ENCODE results near the gene EFNA5.

The EFNA5 gene

DNA sequence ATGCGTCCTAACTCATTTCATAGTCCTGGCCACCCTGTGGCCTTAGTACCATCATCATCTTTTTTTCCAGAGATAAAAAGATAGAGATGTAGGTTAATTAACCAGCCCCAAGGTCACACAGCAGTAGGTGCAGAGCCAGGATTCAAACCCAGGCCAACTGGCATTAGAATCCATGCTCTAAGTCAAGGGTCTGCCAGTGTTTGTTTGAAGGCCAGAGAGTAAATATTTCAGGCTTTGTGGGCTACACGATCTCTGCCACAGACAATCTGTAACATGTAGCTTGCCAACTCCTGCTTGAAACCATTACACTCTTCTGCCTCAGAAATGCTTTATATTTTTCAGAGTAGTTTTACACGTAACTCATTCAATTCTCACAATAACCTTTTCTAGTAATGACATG, 119.6 kb downstream of the EFNA5 start:
- Histone ChIP-seq H3K9ac (ENCODE audit: low read length) (no peak overlapping the region), H3K4me1 (ENCODE audit: control insufficient read depth, low read depth, low read length) (peaks cover 11% of the 10 kb centered on the region), H3K9me3 (ENCODE audit: control insufficient read depth, low read depth, low read length) (no peaks in the 10 kb centered on the region), H3K36me3 (ENCODE audit: control insufficient read depth, low read depth, low read length) (no peaks in the 10 kb centered on the region), H3K4me3 (ENCODE audit: low read length) (no peak overlapping the region), H3K27ac (ENCODE audit: low read length) (no peak overlapping the region), H3K27me3 (ENCODE audit: control insufficient read depth, insufficient read depth, low read length) (no peaks in the 10 kb centered on the region)

DNA sequence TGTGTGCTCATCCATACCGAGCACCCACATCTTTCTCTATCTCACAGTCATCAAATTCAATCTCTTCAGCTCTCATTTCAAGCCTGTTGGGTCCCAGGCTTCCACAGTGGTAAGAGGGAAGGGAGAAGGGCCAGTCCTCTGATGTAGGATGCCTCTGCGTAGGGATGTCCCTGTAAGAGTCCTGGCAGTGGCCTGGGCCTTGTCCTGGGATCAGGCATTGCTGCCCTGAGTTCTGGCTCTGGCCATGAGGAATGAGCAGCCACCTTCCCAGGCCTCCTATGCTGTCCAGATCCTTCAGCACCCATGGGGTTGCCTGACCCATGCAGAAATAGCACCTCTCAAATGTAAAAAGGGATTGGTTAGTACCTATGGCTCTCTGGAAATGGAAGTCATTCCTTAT, 121.2 kb downstream of the EFNA5 start:
- Histone ChIP-seq H3K36me3 (ENCODE audit: control insufficient read depth, low read depth, low read length) (no peaks in the 10 kb centered on the region), H3K27me3 (ENCODE audit: control insufficient read depth, insufficient read depth, low read length) (no peaks in the 10 kb centered on the region), H3K4me1 (ENCODE audit: control insufficient read depth, low read depth, low read length) (peaks cover 11% of the 10 kb centered on the region), H3K9ac (ENCODE audit: low read length) (no peak overlapping the region), H3K9me3 (ENCODE audit: control insufficient read depth, low read depth, low read length) (no peaks in the 10 kb centered on the region), H3K27ac (ENCODE audit: low read length) (no peak overlapping the region), H3K4me3 (ENCODE audit: low read length) (no peak overlapping the region)

DNA sequence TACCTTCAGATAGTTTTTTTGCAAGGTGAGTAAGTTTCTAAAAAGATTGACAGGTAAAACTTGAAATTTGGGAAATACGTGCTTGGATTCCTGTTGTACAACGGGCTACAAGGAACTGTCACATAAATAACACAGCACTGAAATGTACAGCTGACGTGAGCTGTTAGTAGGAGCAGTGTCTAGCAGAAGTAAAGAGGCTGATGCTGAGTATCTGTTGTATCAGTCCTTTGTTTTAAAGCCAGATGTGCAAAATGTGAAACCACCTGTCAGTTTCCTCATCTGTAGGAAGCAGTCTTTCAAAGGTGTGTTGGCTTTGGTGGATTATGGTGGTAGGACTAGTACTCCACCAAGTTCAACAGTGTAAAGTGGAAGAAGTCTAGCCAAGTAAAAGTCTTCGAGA, 122.3 kb downstream of the EFNA5 start:
- H3K4me1 ChIP-seq (ENCODE audit: control insufficient read depth, low read depth, low read length) = peaks cover 19% of the 10 kb centered on the region
- no peaks in the 10 kb centered on the region for H3K36me3 ChIP-seq (ENCODE audit: control insufficient read depth, low read depth, low read length)
- H3K27me3 ChIP-seq (ENCODE audit: control insufficient read depth, insufficient read depth, low read length) = no peaks in the 10 kb centered on the region
- H3K4me3 ChIP-seq (ENCODE audit: low read length) = no peak overlapping the region
- H3K9ac ChIP-seq (ENCODE audit: low read length) = no peak overlapping the region
- no peak overlapping the region for H3K27ac ChIP-seq (ENCODE audit: low read length)
- no peaks in the 10 kb centered on the region for H3K9me3 ChIP-seq (ENCODE audit: control insufficient read depth, low read depth, low read length)

DNA sequence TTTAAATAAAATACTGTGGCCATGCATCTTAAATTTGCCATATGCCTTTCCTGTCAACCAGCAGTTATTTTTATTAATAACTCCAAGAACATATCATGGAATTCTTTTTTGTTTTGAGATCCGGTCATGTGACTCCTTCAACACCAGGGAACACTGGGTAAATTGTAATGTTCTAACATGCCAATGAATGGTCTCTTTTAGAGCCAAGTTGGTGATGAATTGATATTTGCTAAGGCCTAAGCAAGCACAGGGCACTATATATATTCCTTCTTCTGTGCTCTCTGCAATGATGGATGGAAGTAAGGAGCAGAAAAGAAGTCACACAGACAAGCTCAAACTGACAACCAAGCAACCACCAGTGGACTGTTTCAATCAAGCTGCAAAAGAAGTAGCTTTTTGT, 124.0 kb downstream of the EFNA5 start:
- Histone ChIP-seq H3K9me3 (ENCODE audit: control insufficient read depth, low read depth, low read length) (no peaks in the 10 kb centered on the region), H3K4me3 (ENCODE audit: low read length) (no peak overlapping the region), H3K4me1 (ENCODE audit: control insufficient read depth, low read depth, low read length) (peaks cover 21% of the 10 kb centered on the region), H3K27ac (ENCODE audit: low read length) (no peak overlapping the region), H3K27me3 (ENCODE audit: control insufficient read depth, insufficient read depth, low read length) (no peaks in the 10 kb centered on the region), H3K36me3 (ENCODE audit: control insufficient read depth, low read depth, low read length) (no peaks in the 10 kb centered on the region), H3K9ac (ENCODE audit: low read length) (no peak overlapping the region)

DNA sequence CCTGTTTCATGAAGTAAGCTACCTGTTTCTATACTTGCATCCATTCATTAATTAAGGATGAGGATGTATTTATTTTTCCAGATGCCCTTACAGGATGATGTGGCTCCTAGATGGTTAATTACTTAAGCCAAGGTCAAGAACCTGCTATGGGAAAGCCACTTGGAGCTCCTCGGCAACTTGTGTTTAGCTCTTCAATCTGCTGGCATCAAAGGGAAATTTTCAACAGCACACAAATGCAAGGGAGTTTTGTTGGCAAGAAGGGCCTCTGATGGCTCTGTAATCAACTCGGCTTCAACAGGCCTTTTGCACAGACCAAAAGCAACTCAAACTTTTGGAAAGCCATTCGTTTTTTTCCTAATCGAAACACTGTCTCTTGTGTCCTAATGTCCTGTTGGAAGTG, 125.3 kb downstream of the EFNA5 start:
- Histone ChIP-seq H3K4me1 (ENCODE audit: control insufficient read depth, low read depth, low read length) (peaks cover 21% of the 10 kb centered on the region), H3K9me3 (ENCODE audit: control insufficient read depth, low read depth, low read length) (no peaks in the 10 kb centered on the region), H3K27ac (ENCODE audit: low read length) (no peak overlapping the region), H3K36me3 (ENCODE audit: control insufficient read depth, low read depth, low read length) (no peaks in the 10 kb centered on the region), H3K27me3 (ENCODE audit: control insufficient read depth, insufficient read depth, low read length) (no peaks in the 10 kb centered on the region), H3K4me3 (ENCODE audit: low read length) (no peak overlapping the region), H3K9ac (ENCODE audit: low read length) (no peak overlapping the region)

DNA sequence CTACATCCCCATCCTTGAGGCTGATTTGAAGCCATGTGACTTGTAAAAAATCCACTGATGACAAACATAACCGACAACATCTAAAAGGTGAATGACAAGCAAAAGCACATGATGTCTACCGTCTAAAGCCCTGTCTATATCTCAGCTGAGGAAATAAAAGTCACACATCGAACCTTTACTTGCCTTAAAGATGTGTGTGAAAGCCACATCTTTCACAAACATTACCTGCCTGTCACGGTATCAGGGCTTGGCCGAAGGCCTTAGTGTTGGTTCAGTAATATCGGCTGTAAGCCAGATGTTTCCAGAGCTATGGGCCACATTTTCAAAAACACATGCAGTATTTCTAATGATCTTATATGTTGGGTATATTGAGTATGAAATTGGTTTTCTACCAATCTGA, 125.8 kb downstream of the EFNA5 start:
- no peak overlapping the region for H3K4me3 ChIP-seq (ENCODE audit: low read length)
- H3K9me3 ChIP-seq (ENCODE audit: control insufficient read depth, low read depth, low read length) = no peaks in the 10 kb centered on the region
- H3K27me3 ChIP-seq (ENCODE audit: control insufficient read depth, insufficient read depth, low read length) = no peaks in the 10 kb centered on the region
- no peak overlapping the region for H3K9ac ChIP-seq (ENCODE audit: low read length)
- peaks cover 21% of the 10 kb centered on the region for H3K4me1 ChIP-seq (ENCODE audit: control insufficient read depth, low read depth, low read length)
- no peak overlapping the region for H3K27ac ChIP-seq (ENCODE audit: low read length)
- H3K36me3 ChIP-seq (ENCODE audit: control insufficient read depth, low read depth, low read length) = no peaks in the 10 kb centered on the region

DNA sequence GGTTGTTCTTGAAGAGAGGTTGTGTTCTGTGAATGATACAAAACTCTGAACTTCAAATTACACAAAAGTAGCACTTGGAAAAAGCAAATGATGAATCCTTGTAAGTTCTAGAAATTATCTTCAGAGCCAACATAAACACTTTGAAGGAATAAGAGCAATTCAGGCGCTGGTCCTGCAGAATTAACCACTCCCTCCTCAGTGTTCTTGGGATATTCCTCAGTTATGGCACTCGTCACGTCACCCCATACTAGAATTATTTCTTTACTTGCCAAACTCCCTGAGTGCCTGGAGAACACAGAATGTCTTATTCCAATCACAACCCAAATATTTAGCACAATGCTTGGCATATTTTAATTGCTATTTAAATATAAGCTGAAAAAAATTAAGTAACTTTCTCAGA, 126.3 kb downstream of the EFNA5 start:
- Histone ChIP-seq H3K27me3 (ENCODE audit: control insufficient read depth, insufficient read depth, low read length) (no peaks in the 10 kb centered on the region), H3K4me1 (ENCODE audit: control insufficient read depth, low read depth, low read length) (peaks cover 21% of the 10 kb centered on the region), H3K36me3 (ENCODE audit: control insufficient read depth, low read depth, low read length) (no peaks in the 10 kb centered on the region), H3K4me3 (ENCODE audit: low read length) (no peak overlapping the region), H3K27ac (ENCODE audit: low read length) (no peak overlapping the region), H3K9me3 (ENCODE audit: control insufficient read depth, low read depth, low read length) (no peaks in the 10 kb centered on the region), H3K9ac (ENCODE audit: low read length) (no peak overlapping the region)

DNA sequence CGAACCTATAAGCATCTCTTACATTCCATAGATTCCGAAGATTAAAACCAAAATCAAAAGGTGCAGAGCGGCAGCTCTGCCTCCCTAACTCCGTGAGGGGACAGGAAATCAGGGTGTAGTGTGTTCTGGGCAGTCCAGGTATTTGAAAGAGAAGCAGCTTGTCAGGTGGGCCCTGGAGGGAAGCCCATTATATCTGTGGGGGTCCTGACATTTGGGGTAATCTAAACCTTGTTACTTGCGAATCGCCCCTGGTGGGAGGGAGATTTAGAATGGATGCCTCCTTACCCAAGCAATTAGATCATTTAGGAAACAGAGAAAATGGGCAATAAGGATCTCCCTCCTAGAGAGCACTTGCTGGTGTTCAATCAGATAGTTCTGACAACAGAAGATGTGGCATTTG, 126.9 kb downstream of the EFNA5 start:
- H3K9ac ChIP-seq (ENCODE audit: low read length) = no peak overlapping the region
- H3K9me3 ChIP-seq (ENCODE audit: control insufficient read depth, low read depth, low read length) = no peaks in the 10 kb centered on the region
- H3K27ac ChIP-seq (ENCODE audit: low read length) = no peak overlapping the region
- peaks cover 20% of the 10 kb centered on the region for H3K4me1 ChIP-seq (ENCODE audit: control insufficient read depth, low read depth, low read length)
- H3K4me3 ChIP-seq (ENCODE audit: low read length) = no peak overlapping the region
- no peaks in the 10 kb centered on the region for H3K27me3 ChIP-seq (ENCODE audit: control insufficient read depth, insufficient read depth, low read length)
- no peaks in the 10 kb centered on the region for H3K36me3 ChIP-seq (ENCODE audit: control insufficient read depth, low read depth, low read length)

DNA sequence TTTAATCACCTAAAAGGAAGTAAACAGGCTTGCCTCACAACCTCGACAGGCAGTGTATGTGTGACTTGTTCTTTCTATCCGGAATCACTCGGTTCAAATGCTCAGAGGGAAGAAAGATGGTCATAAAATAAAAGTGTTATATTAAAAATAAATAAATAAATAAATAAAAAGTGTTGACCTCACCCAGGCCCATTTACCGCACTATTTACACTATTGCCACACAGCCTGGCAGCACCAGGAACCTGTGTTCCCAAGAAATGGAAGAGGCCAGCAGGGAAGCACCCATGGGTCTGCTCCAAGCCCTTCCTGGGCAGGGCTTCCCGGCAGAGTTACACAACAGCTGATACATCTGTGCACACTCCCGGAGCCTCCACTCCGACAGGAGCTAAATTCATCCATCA, 127.9 kb downstream of the EFNA5 start:
- Histone ChIP-seq H3K4me3 (ENCODE audit: low read length) (no peak overlapping the region), H3K36me3 (ENCODE audit: control insufficient read depth, low read depth, low read length) (no peaks in the 10 kb centered on the region), H3K9me3 (ENCODE audit: control insufficient read depth, low read depth, low read length) (no peaks in the 10 kb centered on the region), H3K27ac (ENCODE audit: low read length) (no peak overlapping the region), H3K4me1 (ENCODE audit: control insufficient read depth, low read depth, low read length) (peaks cover 18% of the 10 kb centered on the region), H3K27me3 (ENCODE audit: control insufficient read depth, insufficient read depth, low read length) (no peaks in the 10 kb centered on the region), H3K9ac (ENCODE audit: low read length) (no peak overlapping the region)

DNA sequence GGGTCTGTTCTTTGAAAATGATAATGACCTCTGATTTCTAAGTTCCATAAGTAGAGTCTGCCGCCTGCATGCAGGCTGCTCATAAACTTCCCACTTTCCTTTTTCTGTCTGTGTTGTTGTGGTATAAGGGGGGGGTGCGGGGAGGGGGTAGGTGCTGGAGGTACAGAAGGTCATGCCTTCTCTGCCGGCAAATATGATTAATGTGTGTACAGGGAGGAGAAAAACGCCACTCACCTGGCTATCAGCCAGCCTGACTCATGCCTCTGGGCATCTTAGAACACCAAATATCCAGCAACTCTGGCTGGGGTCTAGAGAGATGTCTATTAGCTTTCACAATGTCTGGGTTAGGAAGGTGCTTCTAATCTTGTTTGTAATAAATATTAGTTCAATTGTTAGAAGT, 128.3 kb downstream of the EFNA5 start:
- H3K9ac ChIP-seq (ENCODE audit: low read length) = no peak overlapping the region
- no peak overlapping the region for H3K4me3 ChIP-seq (ENCODE audit: low read length)
- no peaks in the 10 kb centered on the region for H3K36me3 ChIP-seq (ENCODE audit: control insufficient read depth, low read depth, low read length)
- H3K9me3 ChIP-seq (ENCODE audit: control insufficient read depth, low read depth, low read length) = no peaks in the 10 kb centered on the region
- peaks cover 18% of the 10 kb centered on the region for H3K4me1 ChIP-seq (ENCODE audit: control insufficient read depth, low read depth, low read length)
- H3K27me3 ChIP-seq (ENCODE audit: control insufficient read depth, insufficient read depth, low read length) = no peaks in the 10 kb centered on the region
- H3K27ac ChIP-seq (ENCODE audit: low read length) = no peak overlapping the region

DNA sequence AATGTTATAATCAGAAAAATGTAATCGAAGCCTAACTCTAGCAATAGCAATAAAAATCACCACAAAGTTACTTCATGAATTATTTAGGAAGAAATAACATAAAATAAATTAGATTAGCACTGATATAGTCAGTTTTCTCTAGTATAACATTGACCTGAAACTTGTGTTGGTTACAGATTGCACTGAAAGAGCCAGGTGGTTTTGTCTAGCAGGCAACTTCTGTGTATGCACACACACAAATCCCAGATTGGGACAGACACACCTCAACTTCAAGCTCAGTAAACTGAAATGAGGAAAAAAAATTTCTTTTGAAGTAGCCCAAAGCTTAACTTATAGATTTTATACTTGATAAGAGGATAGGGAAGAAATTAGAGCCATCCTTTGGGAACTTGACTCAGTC, 129.3 kb downstream of the EFNA5 start:
- Histone ChIP-seq H3K27ac (ENCODE audit: low read length) (no peak overlapping the region), H3K9me3 (ENCODE audit: control insufficient read depth, low read depth, low read length) (no peaks in the 10 kb centered on the region), H3K4me3 (ENCODE audit: low read length) (no peak overlapping the region)

DNA sequence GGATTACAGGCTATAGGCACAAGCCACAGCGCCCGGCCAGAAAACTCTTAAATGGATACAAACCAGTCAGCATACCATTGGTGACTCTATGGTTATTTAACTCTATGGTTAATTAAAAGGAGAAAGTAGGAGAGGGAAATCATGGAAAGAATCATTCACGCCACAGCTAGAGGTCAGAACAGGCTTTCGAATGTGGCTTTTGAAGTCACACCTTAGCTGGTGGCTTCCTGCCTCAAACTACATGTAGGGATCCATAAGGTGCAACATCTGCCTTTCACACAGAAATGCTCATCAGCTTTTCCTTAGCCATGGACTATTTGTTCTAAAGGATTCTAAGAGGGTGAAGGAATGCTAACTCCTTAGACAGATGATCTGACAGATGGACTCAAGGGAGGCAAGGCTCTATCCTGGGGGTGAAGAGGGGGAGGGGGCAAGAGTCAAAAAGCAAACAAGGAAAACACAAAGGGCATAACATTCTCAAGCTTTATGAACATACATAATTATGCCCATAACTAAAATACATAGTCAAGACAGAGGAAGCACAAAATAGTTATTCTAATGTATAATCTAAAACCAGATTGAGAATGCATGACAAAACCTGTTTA, 130.9 kb downstream of the EFNA5 start:
- H3K9ac ChIP-seq (ENCODE audit: low read length) = no peak overlapping the region
- no peaks in the 10 kb centered on the region for H3K27me3 ChIP-seq (ENCODE audit: control insufficient read depth, insufficient read depth, low read length)
- no peaks in the 10 kb centered on the region for H3K9me3 ChIP-seq (ENCODE audit: control insufficient read depth, low read depth, low read length)
- H3K36me3 ChIP-seq (ENCODE audit: control insufficient read depth, low read depth, low read length) = no peaks in the 10 kb centered on the region
- H3K27ac ChIP-seq (ENCODE audit: low read length) = no peak overlapping the region
- H3K4me3 ChIP-seq (ENCODE audit: low read length) = no peak overlapping the region
- H3K4me1 ChIP-seq (ENCODE audit: control insufficient read depth, low read depth, low read length) = peaks cover 18% of the 10 kb centered on the region

More for the DNA sequence above, 129.3 kb downstream of the EFNA5 start:
- no peaks in the 10 kb centered on the region for H3K27me3 ChIP-seq (ENCODE audit: control insufficient read depth, insufficient read depth, low read length)
- peaks cover 18% of the 10 kb centered on the region for H3K4me1 ChIP-seq (ENCODE audit: control insufficient read depth, low read depth, low read length)
- H3K36me3 ChIP-seq (ENCODE audit: control insufficient read depth, low read depth, low read length) = no peaks in the 10 kb centered on the region
- no peak overlapping the region for H3K9ac ChIP-seq (ENCODE audit: low read length)
